Smooth muscle cell (in vitro differentiated cells): ENCODE data around the gene ABCC1. TPM values are rescaled to one million over a fixed set of nuclear protein-coding genes. Genes with fewer than 3 reads are reported as not detected.
A peak's percentile ranks its signal among the peaks of the same experiment; 100 is the strongest.

Experiments used
- DNase-seq: peaks from one replicate; lab custom pipeline; 2025; ENCODE audit not compliant: unreplicated experiment; lab: John Stamatoyannopoulos, UW
- H2AFZ ChIP-seq: fragments of 200-600 bp; sonication (generic); 2 replicates; pipeline ENCODE4 v1.6.0; 2016; ENCODE audit warnings: antibody characterized with exemption, low read depth, mild to moderate bottlenecking
- H3F3A ChIP-seq: fragments of 200-600 bp; sonication (generic); 2 replicates; pipeline ENCODE4 v1.6.0; 2017; ENCODE audit warnings: antibody characterized with exemption, low read depth
- H3K27ac ChIP-seq: fragments of 200-600 bp; sonication (generic); 2 replicates; pipeline ENCODE4 v1.5.1; 2016; ENCODE audit warnings: low read depth, mild to moderate bottlenecking
- H3K27me3 ChIP-seq: fragments of 200-600 bp; sonication (generic); 2 replicates; pipeline ENCODE4 v1.6.1; 2016; ENCODE audit warnings: low read depth, mild to moderate bottlenecking
- H3K36me3 ChIP-seq: fragments of 200-600 bp; sonication (generic); 2 replicates; pipeline ENCODE4 v1.5.1; 2016; ENCODE audit warnings: low read depth
- H3K4me1 ChIP-seq: fragments of 200-600 bp; sonication (generic); 2 replicates; pipeline ENCODE4 v1.5.1; 2016; ENCODE audit warnings: low read depth
- H3K4me2 ChIP-seq: fragments of 200-600 bp; sonication (generic); 2 replicates; pipeline ENCODE4 v1.6.0; 2016; ENCODE audit warnings: mild to moderate bottlenecking
- H3K4me3 ChIP-seq: fragments of 200-600 bp; sonication (generic); 2 replicates; pipeline ENCODE4 v1.5.1; 2016; ENCODE audit warnings: mild to moderate bottlenecking
- H3K79me2 ChIP-seq: fragments of 200-600 bp; sonication (generic); 2 replicates; pipeline ENCODE4 v1.6.0; 2016; ENCODE audit warnings: low read depth, mild to moderate bottlenecking
- H3K9ac ChIP-seq: fragments of 200-600 bp; sonication (generic); 2 replicates; pipeline ENCODE4 v1.6.0; 2016; ENCODE audit warnings: low read depth
- H3K9me3 ChIP-seq: fragments of 200-600 bp; sonication (generic); replicated peaks from 2 replicates; pipeline ENCODE4 v1.5.1; 2016; ENCODE audit warnings: low read depth
- H4K20me1 ChIP-seq: fragments of 200-600 bp; sonication (generic); 2 replicates; pipeline ENCODE4 v1.6.0; 2016; ENCODE audit warnings: low read depth
- WGBS: methylation state at CpG from one replicate; pipeline ENCODE4 v1.1.7; 2016; ENCODE audit warnings: low lambda C conversion rate; 5-methylcytosine and 5-hydroxymethylcytosine counted together
- polyA plus RNA-seq: library from polyadenylated mRNA; unstranded; fragments of >200 nt; fragmentation: Nextera tagmentation; extraction: Ambion mirVana; gene quantifications from 2 replicates; pipeline ENCODE4 v1.2.1, GENCODE V29; 2016
- total RNA-seq: library from RNA; depleted of rRNA; stranded (reverse); fragments of >200 nt; gene quantifications from 2 replicates; pipeline ENCODE4 v1.2.3, GENCODE V29; 2014
- TF ChIP-seq, protein P1 (sequence below): fragments of 200-600 bp; sonication (generic); IDR thresholded peaks from 2 replicates; pipeline ENCODE4 v1.5.1; 2017; ENCODE audit warnings: borderline replicate concordance, mild to moderate bottlenecking, antibody characterized with exemption; ENCODE audit not compliant: insufficient read depth, poor library complexity, severe bottlenecking

Gene ABCC1
- total and polyA plus RNA-seq, 2 experiments from 2014 or later = 10.2 to 22.7 TPM

DNA sequence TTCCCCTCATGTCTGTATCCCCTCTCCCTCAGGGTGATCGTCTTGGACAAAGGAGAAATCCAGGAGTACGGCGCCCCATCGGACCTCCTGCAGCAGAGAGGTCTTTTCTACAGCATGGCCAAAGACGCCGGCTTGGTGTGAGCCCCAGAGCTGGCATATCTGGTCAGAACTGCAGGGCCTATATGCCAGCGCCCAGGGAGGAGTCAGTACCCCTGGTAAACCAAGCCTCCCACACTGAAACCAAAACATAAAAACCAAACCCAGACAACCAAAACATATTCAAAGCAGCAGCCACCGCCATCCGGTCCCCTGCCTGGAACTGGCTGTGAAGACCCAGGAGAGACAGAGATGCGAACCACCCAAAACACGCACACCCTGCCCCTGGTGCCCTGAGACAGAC, 191.7 kb downstream of the ABCC1 start:
- H3K79me2 ChIP-seq = no peaks in the 10 kb centered on the region
- TF ChIP-seq, protein P1, sequence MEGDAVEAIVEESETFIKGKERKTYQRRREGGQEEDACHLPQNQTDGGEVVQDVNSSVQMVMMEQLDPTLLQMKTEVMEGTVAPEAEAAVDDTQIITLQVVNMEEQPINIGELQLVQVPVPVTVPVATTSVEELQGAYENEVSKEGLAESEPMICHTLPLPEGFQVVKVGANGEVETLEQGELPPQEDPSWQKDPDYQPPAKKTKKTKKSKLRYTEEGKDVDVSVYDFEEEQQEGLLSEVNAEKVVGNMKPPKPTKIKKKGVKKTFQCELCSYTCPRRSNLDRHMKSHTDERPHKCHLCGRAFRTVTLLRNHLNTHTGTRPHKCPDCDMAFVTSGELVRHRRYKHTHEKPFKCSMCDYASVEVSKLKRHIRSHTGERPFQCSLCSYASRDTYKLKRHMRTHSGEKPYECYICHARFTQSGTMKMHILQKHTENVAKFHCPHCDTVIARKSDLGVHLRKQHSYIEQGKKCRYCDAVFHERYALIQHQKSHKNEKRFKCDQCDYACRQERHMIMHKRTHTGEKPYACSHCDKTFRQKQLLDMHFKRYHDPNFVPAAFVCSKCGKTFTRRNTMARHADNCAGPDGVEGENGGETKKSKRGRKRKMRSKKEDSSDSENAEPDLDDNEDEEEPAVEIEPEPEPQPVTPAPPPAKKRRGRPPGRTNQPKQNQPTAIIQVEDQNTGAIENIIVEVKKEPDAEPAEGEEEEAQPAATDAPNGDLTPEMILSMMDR = no peak
- no peaks in the 10 kb centered on the region for H4K20me1 ChIP-seq
- 95% methylated on average over 11 of the region's 11 CpGs for WGBS
- H3K36me3 ChIP-seq = no peaks in the 10 kb centered on the region
- no peak for DNase-seq
- no peaks in the 10 kb centered on the region for H3K4me1 ChIP-seq
- no peak overlapping the region for H2AFZ ChIP-seq
- no peaks in the 10 kb centered on the region for H3F3A ChIP-seq
- H3K27me3 ChIP-seq = no peaks in the 10 kb centered on the region
- no peak overlapping the region for H3K4me3 ChIP-seq
- H3K4me2 ChIP-seq = no peak overlapping the region
- H3K27ac ChIP-seq = no peak overlapping the region
- H3K9ac ChIP-seq = no peak overlapping the region
- no peaks in the 10 kb centered on the region for H3K9me3 ChIP-seq

DNA sequence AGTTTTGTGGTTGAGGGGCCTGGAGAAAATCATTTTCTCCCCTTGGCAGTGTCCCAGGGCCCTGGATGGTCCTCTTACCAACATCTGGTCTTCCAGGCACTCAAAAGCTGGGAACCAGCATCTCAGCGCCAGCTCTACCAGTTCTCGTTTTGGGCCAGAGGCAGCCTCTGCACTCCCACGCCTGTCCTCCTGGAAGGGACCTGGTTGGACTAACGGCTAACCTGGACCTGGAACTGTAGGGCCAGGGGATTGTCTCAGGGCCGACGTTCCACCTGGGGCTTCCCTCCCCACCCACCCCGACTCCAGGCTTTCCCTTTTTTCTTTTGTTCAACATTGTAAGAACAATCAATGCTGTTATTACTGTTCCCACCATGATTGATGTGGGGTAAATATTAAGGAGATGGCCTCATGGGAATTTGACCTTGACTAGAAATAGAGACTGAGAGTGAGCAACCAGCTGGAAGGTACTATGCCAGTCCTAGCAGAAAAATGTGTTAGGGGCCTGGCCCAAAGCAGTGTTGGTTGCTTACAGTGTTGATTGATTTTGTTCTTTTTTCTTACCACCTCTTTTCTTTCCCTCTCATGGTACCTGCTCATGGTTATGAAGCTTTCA, 192.5 kb downstream of the ABCC1 start:
- Histone ChIP-seq H3K79me2 (no peaks in the 10 kb centered on the region), H3K4me3 (no peak overlapping the region), H3K36me3 (no peaks in the 10 kb centered on the region), H4K20me1 (no peaks in the 10 kb centered on the region), H2AFZ (no peak overlapping the region), H3K4me1 (no peaks in the 10 kb centered on the region), H3F3A (no peaks in the 10 kb centered on the region), H3K9me3 (no peaks in the 10 kb centered on the region), H3K4me2 (no peak overlapping the region), H3K9ac (no peak overlapping the region), H3K27ac (no peak overlapping the region), H3K27me3 (no peaks in the 10 kb centered on the region)
- DNase-seq = no peak
- WGBS = 94% methylated on average over 7 of the region's 7 CpGs
- TF ChIP-seq, protein P1 = no peak

DNA sequence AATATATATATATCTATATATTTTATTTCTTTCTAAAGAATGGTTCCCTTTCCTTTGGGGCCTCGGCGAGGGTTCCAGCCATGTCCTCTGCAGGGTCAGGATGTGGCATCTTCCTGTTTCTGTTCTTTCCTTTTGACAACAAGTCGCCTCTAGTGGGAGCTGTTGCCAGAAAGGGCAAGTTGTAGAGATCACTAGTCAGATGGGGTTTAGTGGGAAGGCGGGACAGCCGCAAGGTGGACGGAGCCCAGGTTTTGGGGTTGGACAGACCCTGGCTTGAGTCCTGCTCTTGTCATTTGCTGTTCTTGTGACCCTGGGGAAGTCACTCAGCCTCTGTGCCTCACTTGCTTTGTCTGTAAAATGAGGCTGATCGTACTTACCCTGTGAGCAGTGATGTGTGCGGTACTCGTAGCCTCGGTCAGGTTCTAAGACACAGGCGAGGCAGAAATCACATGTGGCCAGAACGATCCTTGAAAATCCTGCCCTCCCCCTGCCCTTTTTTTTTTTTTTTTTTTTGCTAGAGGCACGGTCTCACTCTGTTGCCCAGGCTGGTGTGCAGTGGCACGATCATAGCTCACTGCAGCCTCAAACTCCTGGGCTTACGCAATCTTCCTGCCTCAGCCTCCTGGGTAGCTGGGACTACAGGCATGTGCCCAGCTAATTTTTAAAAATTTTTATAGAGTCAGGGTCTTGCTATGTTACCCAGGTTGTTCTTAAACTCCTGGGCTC, 193.8 kb downstream of the ABCC1 start:
- no peaks in the 10 kb centered on the region for H3K36me3 ChIP-seq
- H2AFZ ChIP-seq = no peak overlapping the region
- no peaks in the 10 kb centered on the region for H3K79me2 ChIP-seq
- WGBS = 89% methylated on average over 15 of the region's 15 CpGs
- H3K27ac ChIP-seq = no peak overlapping the region
- H4K20me1 ChIP-seq = no peaks in the 10 kb centered on the region
- no peak overlapping the region for H3K9ac ChIP-seq
- DNase-seq = no peak
- no peaks in the 10 kb centered on the region for H3K27me3 ChIP-seq
- no peaks in the 10 kb centered on the region for H3K9me3 ChIP-seq
- no peaks in the 10 kb centered on the region for H3F3A ChIP-seq
- TF ChIP-seq, protein P1 = peak; percentile 21
- no peak overlapping the region for H3K4me3 ChIP-seq
- no peak overlapping the region for H3K4me2 ChIP-seq
- H3K4me1 ChIP-seq = no peaks in the 10 kb centered on the region
